ACHN (cell line): Measurements from ENCODE around the gene DOHH.
A peak's percentile ranks its signal among the peaks of the same experiment; 100 is the strongest.

Source experiments
- DNase-seq: peaks from one replicate; pipeline ENCODE4 v3.0.0-alpha.2; 2015
- in situ Hi-C: cut with HindIII; loops from 2 replicates; pipeline ENCODE4 v1.10.0; 2017; ENCODE audit warnings: low sequenced_read_pairs, low pct_ligation_motif_present, low pct_unique_long_range_greater_than_20kb

The DOHH gene

GRCh38 chr19:3469638-3470499, 30.6 kb downstream of the DOHH start:
- in situ Hi-C loops = no loop called here
- no peak for DNase-seq

DNA sequence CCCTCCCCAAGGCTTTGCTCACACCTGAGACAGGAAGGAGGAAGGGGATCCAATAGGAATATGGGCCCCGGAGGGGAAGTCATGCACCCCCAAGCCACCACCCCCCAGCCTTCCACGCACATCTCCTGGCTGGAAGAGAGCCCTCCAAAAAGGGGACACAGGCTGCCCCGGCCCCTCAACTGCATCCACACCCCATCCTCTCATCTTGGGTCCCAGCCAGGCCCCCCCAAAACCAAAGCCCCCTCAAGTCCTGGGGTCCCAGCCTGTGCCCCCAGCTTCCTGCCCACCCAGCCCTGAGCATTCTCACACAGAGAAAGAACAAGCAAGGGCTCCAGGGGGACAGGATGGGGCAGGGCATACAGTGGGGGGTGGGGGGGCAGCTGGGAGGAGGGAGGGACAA, 32.3 kb downstream of the DOHH start:
- DNase-seq = no peak

GRCh38 chr19:3467437-3468198, 32.9 kb downstream of the DOHH start:
- in situ Hi-C loops = no loop called here
- DNase-seq = no peak

More for the DNA sequence above, 32.3 kb downstream of the DOHH start:
- in situ Hi-C loops = no loop called here

- in situ Hi-C loops = no loop called here
- no peak for DNase-seq
Measured at GRCh38 chr19:3466635-3467034, 33.8 kb downstream of the DOHH start.

GRCh38 chr19:3465552-3465951, 34.9 kb downstream of the DOHH start:
- in situ Hi-C loops = no loop called here

GRCh38 chr19:3464587-3465235, 35.8 kb downstream of the DOHH start:
- in situ Hi-C loops = no loop called here
- no peak for DNase-seq

More at GRCh38 chr19:3465552-3465951, 34.9 kb downstream of the DOHH start:
- DNase-seq = no peak

GRCh38 chr19:3463714-3464586, 36.5 kb downstream of the DOHH start:
- in situ Hi-C loops = no loop called here
- no peak for DNase-seq

GRCh38 chr19:3462991-3463713, 37.3 kb downstream of the DOHH start:
- DNase-seq = no peak
- in situ Hi-C loops = no loop called here

- DNase-seq = no peak
Measured at GRCh38 chr19:3459965-3460582, 40.4 kb downstream of the DOHH start.

DNA sequence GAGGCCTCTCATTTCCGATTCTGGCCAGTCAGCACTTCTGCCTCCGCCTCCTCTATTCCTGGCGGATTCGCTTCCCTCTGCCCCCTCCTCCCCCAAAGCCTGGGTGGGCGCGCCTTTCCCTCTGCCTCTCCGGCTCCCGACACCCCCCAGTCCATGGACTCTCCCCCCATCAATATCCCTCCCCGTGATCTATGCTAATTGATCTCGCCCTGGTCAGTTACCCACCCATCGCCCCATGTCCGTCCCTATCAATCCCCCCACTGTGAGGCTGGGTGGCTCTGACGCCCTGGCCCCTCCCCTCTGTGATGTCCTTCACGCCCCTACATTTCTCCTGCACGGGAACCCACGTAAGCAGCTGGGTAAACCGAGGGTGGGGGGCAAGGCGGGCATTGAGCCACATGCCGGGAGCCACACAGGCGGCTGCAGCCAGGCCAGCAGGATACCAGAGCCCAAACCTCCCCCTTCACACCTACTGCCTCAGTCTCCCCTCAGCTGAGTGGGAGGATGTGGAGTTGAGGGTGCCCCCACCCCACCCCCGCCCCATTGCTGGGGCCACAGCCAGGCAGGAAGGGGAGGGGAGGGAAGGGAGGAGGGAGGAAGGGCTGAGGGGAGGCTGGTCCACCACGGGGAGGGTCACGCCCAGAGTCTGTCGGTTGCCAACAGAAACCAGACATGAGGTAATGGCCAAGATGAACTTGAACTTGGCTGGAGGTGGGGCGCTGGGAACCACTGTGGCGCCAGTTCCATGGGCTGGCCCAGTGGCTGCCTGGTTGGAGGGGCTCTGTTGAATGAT, 41.2 kb downstream of the DOHH start:
- in situ Hi-C loops = no loop called here
- peak; percentile 58 for DNase-seq

More at GRCh38 chr19:3459965-3460582, 40.4 kb downstream of the DOHH start:
- in situ Hi-C loops = no loop called here

- in situ Hi-C loops = no loop called here
Measured at GRCh38 chr19:3458229-3459088, 42.0 kb downstream of the DOHH start.

GRCh38 chr19:3457528-3458228, 42.8 kb downstream of the DOHH start:
- in situ Hi-C loops = no loop called here
- no peak for DNase-seq

More at GRCh38 chr19:3458229-3459088, 42.0 kb downstream of the DOHH start:
- no peak for DNase-seq

- in situ Hi-C loops = no loop called here
- DNase-seq = no peak
Measured at GRCh38 chr19:3456925-3457527, 43.4 kb downstream of the DOHH start.

DNA sequence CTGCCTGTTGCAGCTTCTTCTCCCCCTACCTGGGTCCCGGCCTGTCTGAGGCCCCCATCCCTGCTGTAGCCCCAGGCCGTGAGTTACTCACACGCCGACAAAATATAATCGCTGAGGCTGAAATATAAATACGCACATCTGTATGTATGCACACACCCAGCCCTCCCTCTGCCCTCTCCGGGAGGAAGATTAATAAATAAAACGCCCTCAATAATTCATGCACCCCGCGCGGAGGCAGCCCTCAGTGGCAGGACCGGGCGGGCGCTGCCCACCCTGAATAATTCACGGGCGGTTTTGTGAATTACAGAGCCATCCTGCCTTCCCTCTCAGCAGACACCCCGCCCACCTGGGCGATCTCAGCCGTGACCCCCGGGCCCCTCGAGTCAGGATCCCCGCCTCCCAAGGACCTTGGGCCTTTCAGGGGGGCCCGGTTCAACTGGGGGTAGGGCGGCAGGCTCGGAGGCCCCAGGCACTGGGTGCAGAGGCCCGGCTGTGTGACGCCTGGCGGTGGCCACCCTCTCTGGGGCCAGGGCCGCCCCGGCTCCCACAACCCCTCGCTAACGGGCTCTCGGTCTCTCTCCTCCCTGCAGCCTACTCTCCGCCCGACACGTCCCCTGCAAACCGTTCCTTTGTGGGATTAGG, 44.4 kb downstream of the DOHH start:
- in situ Hi-C loops = no loop called here
- no peak for DNase-seq
